ENCODE measurements around the gene CAMK2G. TPM values are rescaled to one million over a fixed set of nuclear protein-coding genes. Genes with fewer than 3 reads are reported as not detected.

CAMK2G gene
- total and polyA plus RNA-seq, 4 donors, result 6.8 to 18.3 (median 9.9) TPM

GRCh38 chr10:73881221-73881919 lies 7.0 kb upstream of the CAMK2G start (continued):
- TF ChIP-seq GABPA (IDR thresholded peaks at IDR 0.05 in 1 of 2, conservative IDR thresholded peaks at IDR 0.05 in 1 of 2) (no peak), ATF3 (IDR thresholded peaks at IDR 0.05) (no peak)

DNA sequence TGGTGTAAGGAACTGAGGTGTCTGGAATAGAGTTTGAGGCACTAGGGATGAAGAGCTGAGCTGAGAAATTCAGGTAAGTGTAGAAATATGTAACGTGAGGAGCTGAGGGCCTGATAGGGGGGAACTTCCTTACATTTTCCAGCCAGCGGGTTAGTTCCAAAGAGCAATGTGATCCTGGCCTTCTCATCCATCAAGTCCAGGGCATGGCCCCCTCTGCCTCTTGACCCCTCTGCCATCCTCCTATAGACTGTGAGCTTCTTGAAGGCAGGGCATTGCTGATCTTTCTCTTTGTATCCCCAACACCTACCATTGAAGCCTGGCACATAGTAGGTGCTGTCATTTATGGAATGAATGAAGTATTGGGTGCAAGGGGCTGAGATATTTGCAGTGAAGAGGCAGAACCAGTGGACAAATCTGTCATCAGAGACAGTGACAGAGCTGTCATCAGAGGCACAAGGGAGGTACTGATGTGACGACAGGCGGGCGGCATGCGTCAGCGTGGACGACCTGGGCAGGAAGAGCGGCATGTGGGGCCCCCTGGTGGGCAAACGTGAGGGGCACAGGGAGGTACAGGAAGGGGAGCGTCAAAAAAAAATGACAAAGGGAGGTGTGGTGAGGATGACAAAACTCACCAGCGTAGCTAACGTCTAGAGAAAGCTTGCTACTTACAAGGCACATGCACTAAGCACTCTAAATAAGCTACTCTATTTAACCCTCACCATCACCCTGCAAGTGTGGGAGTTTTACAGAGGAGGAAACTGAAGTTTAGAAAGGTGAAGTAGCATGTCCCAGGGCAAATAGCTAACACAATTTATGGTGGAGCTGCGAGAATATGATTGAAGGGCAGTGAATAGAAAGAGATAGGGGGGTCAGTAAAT lies 5.2 kb upstream of the CAMK2G start:
- peak; percentile 85 for DNase-seq (ENCODE audit: low spot score)
- TF ChIP-seq ZBTB33 (IDR thresholded peaks at IDR 0.05) (no peak), GABPA (IDR thresholded peaks at IDR 0.05 in 1 of 2, conservative IDR thresholded peaks at IDR 0.05 in 1 of 2) (peak in 1 of 2 donors; percentile 36), RAD21 (IDR thresholded peaks at IDR 0.05) (peak; percentile 99 to 100), REST (IDR thresholded peaks at IDR 0.05) (no peak), HNF4A (conservative IDR thresholded peaks at IDR 0.05) (peak in 1 of 2 donors; percentile 7)
- TF ChIP-seq, protein P1, sequence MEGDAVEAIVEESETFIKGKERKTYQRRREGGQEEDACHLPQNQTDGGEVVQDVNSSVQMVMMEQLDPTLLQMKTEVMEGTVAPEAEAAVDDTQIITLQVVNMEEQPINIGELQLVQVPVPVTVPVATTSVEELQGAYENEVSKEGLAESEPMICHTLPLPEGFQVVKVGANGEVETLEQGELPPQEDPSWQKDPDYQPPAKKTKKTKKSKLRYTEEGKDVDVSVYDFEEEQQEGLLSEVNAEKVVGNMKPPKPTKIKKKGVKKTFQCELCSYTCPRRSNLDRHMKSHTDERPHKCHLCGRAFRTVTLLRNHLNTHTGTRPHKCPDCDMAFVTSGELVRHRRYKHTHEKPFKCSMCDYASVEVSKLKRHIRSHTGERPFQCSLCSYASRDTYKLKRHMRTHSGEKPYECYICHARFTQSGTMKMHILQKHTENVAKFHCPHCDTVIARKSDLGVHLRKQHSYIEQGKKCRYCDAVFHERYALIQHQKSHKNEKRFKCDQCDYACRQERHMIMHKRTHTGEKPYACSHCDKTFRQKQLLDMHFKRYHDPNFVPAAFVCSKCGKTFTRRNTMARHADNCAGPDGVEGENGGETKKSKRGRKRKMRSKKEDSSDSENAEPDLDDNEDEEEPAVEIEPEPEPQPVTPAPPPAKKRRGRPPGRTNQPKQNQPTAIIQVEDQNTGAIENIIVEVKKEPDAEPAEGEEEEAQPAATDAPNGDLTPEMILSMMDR (IDR thresholded peaks at IDR 0.05; ENCODE audit: low read depth, low read length, missing input control), result peak; percentile 95
- TF ChIP-seq, protein P2, sequence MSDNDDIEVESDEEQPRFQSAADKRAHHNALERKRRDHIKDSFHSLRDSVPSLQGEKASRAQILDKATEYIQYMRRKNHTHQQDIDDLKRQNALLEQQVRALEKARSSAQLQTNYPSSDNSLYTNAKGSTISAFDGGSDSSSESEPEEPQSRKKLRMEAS (IDR thresholded peaks at IDR 0.05), result no peak
- no peak overlapping the region for H3K27ac ChIP-seq (ENCODE audit: low read depth in 1 of 2, low read length in 2 of 2)
- WGBS, result 14% methylated on average over 14 of the region's 14 CpGs
- H3K4me3 ChIP-seq (ENCODE audit: low read depth in 1 of 3, low read length in 3 of 3), result no peak overlapping the region
- no peaks in the 10 kb centered on the region for H3K36me3 ChIP-seq (ENCODE audit: control insufficient read depth in 4 of 4, insufficient read depth in 3 of 4, low read depth in 1 of 4, low read length in 3 of 4)
- H3K27me3 ChIP-seq (ENCODE audit: control insufficient read depth in 4 of 4, insufficient read depth in 4 of 4, low read length in 3 of 4), result no peaks in the 10 kb centered on the region
- peaks cover 3 to 5% (median 4%) of the 10 kb centered on the region in 4 donors for H3K4me1 ChIP-seq (ENCODE audit: control insufficient read depth in 4 of 4, insufficient read depth in 4 of 4, low read length in 3 of 4)
- H3K9ac ChIP-seq (ENCODE audit: low read depth in 1 of 2, low read length in 2 of 2), result no peak overlapping the region
- H3K9me3 ChIP-seq (ENCODE audit: control insufficient read depth in 4 of 4, low read length in 3 of 4), result no peaks in the 10 kb centered on the region
